Stimulated activated CD8-positive, alpha-beta memory T cell treated with anti-CD3 and anti-CD28 coated beads, Interleukin-4, amount 100 ng/mL, for 4 hours (primary cell): Measurements from ENCODE around the gene GLT1D1.

Experiments used
- DNase-seq, 2 donors: peaks; one replicate each; pipeline ENCODE4 v3.0.0-alpha.2; 2020; ENCODE audit warnings: low read depth in 2 of 2, low spot score in 1 of 2

Gene GLT1D1

DNA sequence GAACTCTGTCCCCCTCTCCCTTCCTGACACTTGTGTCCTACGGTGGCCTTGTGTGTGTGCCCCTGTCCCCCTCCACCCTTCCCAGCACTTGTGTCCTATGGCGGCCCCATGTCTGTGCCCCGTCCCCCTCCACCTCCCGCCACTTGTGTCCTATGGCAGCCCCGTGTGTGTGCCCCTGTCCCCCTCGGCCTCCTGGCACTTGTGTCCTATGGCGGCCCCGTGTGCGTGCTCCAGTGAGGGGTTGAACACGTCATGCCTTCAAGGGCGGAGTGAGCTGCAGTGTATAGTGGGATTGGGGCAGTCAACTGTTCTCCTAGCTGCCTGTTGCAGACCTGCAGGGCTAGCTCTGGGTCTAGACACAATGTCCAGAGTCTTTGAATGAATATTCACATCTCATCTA, 108.7 kb downstream of the GLT1D1 start:
- DNase-seq = no peak

DNA sequence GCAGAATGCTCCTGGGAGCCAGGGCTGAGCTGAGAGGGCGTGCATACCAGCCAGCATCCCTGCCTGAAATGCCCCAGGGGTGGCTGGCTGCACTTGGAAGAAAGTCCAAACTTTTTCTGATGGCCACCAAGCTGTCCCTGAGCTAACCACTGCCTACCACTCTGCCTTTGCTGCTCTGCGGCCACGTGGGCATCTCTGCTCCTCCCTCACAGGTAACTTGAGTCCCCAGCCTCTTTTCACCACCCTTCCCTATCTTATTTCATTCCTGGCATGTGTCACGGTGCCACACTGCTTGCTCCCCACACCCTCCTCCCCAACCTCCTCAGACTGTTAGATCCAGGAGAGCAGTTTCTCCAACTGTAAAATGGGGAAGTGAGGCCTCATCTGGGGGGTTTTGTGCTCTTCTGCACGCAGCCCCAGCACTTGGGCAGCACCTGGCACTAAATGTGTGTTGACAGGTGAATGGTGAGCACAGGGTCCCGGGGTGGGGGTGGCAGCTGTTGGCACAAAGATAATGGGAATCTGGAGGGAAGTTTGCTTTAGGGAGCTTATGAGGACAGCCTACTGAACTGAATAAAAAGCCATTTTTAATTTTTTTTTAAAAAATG, 113.0 kb downstream of the GLT1D1 start:
- DNase-seq = no peak

DNA sequence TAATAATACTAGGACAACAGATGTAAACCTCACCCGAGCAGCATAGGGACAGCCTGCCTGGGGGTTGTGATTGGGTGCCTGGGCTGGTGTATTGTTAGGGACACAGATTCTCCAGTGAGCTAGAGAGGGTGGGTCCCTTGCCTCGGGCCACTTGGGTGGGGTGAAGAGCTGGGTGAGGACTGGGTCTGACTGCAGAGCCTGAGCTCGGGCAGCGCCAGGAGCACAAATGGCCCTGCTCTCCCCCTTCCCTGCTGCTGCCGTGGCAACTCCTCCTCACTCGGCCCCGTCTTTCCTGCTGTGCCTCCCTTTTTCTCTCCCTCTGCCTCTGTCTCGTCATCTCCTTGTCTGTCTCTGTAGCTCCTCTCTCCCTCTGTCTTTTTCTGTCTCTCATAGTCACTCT, 115.4 kb downstream of the GLT1D1 start:
- DNase-seq = no peak

DNA sequence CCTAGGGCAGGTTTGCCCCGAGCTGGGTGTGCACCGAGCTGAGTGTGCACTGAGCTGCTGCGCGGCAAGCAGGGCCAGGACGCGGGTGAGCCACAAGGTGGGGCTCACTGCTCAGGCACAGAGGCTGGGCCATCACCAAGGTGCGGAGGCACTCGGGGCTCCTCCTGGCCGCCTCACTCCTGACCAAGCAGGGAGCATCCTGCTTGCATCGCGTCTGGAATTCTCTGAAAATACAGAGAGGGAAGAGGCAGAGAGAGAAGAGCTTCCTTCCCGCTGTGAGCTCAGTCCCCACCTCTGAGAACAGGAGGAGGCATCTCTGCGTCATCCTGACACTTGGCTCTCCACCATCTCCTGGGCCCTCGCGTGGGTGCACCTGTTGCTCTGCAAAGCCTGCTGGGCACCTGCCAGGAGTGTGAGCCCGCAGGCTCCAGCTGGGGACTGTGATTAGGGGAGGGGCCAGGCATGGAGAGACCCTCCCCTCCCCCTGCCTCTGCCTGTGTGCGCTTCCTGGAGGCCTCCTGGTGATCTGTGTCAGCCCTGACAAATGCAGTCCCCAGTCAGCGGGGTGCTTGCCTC, 116.3 kb downstream of the GLT1D1 start:
- no peak for DNase-seq

DNA sequence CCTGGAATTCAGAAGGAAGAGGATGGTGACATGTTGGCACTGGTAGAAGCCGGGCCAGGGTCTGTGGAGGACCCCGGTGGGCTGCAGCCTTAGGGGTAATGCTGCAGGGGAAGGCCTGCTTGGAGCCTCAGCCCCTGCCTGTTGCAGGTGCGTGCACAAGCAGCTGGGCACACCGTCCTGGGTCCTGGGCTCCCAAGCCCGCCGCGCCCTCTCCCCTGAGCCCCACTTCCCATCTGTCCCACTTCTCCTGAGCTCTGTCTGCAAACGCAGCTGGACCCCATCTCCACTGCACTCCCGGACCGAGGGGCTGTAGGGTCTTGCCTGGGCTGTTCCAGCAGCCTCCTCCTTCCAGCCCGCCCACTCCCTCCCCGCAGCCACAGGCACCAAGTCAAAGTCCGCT, 116.8 kb downstream of the GLT1D1 start:
- DNase-seq = no peak

DNA sequence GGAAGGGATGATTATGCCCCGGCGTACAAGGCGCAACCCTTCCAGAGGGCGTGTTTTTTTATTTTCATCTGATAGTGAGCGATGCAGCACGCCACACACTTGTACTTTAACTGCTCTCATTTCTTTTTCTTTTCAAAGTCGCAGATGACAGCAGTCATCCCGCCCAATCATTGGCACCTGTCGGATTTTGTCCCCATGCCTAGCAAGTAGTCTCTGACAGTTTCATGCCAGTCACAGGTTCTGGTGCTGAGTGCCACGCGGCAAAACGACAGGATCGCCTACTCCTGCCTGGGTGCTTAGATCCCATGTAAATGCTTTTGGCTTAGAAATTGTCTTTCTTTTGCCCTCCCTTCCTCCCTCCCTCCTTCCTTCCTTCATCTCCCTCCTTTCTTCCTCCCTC, 117.7 kb downstream of the GLT1D1 start:
- no peak for DNase-seq

DNA sequence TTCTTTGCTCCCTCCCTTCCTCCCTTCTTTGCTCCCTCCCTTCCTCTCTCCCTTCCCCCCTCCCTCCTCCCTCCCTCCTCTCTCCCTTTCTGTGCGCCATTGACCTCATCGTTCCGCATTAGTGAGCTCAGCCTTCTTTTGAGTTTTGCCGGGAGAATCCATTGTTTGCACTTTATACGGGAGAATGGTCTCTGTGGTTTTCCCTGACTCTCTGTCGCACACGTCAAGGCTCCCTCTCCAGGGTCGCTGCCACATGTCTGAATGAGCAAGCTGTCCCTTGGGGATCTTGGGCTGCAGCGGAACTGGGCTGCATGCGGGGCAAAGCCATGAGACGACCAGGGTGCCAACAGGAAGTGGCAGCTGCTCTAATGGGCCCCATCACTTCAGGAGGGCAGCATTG, 118.5 kb downstream of the GLT1D1 start:
- no peak for DNase-seq

DNA sequence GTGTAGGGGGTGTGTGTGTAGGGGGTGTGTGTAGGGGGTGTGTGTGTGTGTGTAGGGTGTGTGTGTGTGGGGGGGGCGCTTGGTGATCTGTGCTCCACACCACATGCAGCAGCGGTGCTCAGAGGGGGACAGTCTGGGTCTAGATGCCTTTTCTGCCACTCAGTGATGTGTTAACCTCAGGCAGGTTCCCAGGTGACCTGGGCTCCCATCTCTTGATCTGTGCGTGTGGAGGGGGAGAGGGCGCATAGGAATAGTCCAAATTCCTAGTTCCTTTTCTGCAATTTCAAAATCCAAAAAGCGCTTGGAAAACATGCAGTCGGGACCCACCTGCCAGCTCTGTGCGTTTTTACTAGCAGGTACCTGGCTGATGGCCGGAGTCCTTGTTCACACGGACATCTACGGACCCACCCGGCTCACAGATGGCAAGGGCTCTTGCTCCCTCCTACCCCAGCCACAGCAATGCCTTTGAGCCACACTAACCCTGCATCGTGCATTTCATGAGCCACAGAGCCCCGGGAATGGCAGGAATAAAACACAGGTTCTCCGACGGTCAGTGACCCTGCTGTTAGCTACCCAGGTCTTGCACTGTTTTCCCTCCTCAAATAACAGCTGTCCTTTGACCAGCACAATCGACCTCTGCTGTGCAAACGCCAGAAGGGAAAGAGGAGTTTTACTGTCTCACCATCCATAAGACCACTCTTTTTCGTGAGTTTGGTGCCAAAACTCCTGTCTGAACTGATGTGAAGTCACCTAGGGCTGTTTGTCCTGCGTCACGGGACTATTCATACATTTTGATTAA, 120.8 kb downstream of the GLT1D1 start:
- DNase-seq = no peak

DNA sequence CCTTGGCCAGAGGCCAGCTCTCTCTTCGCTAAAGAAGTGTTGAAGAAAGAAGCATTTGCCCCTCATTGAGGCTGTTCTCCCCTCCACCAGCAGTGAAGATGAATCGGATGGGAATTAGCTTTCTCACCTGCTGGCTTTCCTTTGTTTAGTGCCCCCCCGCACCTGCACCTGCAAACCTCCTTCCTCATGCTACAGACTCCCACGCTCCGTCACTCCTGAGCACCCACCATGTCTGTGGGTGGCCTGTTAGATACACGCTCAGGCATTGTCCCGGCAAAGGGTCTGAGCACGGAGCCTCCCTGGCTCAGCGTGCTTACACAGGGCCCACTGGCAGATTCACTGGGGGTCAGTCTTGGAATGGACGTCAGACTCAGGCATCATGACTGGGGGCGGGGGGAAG, 121.6 kb downstream of the GLT1D1 start:
- no peak for DNase-seq

DNA sequence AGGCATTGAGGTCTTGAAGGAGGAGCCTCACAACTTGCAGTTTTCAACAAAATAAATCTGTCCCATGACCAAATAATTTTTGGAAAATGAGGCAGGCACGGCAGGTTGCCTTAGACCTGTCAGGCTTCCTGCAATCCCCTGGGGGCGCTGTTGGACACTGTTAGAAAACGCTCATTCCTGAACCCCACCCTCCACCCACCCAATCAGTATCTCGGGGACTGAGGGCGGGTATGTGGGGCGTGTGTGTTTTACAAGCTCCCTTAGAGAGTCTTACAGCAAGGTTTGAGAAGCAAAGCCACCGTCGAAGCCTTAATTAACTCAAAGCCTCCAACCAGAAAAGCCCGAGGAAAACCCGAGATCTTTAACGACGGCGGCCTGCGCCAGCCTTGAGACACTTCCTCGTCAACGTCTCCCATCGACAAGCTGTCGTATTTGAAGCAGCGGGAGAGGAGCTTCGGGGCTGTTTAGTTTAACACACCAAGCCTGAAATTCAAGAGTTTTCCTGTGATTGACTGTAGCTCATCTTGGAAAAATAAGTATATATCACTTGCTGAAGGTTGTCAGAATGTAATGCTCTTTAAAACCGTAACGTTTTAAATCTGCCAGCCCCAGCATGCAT, 123.0 kb downstream of the GLT1D1 start:
- DNase-seq = no peak

DNA sequence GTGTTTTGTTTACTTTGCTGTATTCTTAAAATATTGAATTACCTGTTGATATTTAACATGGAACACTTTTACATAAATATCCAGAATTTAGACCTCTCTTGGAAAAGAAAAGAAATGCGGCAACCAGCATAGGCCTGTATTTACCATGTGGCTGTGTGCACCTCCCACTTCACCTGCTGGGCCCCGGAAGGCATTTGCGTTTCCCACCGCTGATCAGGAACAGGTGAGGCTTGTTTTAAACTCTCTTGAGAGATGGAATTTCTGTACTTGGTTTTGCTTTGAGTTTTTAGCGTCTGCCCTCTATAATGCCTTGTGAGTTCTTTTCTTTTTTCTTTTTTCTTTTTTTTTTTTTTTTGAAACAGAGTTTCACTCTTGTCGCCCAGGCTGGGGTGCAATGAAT, 124.2 kb downstream of the GLT1D1 start:
- no peak for DNase-seq

DNA sequence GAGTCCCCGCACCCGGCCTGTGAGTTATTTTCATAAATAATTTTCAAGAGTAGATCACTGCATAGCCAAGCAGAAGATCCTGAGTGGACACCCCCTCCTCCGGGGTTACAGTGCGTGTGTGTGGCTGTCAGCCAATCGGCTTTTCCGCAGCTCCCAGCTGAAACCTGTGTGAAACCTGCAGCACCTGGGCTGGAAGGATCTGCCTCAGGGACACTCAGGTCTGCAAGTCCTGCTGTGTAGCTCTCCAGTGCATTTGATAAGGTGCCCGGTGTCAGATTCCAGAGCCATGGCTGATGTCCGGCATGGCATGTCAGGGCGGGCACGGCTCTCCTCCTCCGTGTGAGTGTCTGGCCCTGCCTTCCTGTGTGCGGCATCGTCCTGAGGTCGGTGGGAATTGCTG, 124.8 kb downstream of the GLT1D1 start:
- no peak for DNase-seq

DNA sequence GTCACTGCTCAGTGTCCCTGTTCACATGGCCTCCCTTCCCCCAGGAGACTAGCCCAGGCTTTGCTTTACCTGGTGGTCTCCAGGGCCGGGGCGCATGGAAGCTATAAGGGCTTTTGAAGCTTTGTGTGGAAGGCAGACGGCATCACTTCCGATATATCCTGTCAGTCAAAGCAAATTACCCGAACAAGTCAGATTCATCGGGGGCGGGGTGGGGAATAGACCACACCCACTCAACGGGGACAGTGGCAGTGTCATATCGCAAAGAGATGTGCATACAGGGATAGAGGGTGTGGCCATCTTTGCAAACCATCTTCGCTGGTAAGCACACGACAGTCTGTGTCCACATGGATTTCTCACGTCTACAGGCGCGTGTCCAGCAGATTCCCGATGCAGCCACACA, 127.3 kb downstream of the GLT1D1 start:
- no peak for DNase-seq

DNA sequence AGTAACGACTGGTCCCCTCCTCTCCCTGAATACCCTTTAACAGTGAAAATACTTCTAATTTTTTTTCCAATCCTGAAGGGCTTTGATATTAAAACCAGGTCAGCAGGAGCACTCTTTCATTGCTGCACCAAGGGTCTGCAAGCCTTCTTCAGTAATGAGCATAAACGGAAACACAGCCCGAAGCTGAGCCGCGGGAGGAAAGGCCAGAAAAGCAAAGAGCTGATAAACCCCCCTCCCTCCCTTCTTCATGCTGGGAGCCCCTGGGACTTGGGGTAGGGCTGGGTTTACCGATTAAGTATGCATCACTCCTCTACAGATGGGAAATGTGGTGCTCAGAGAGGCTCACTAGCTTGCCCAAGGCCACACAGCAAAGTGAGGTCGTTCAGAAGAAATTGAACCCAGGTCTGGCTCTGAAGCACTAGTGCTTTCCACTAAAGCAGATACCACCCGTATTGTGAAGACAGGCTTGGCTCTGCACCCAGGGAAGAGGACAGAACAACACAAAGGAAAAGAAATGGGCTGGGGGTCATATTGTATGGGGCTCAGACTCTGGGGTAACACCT, 128.8 kb downstream of the GLT1D1 start:
- DNase-seq = no peak

DNA sequence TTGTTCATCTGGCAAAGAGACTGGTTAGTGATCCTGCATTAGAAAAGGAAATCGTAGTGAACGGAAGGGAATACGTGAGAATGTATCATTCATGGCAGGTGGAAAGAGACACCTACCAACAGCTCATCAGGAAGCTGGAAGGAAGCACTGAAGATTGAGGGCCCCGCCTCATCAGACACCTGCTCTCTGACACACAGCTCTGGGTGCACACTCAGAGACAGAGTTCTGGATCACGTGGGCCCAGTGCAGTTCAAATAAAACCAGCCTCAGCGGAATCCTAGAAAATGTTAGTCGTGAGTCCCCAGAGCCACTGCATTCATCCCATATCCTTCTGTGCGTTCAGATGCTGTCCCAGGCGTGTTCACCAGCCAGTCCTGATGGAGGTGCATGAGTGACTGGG, 129.7 kb downstream of the GLT1D1 start:
- no peak for DNase-seq

DNA sequence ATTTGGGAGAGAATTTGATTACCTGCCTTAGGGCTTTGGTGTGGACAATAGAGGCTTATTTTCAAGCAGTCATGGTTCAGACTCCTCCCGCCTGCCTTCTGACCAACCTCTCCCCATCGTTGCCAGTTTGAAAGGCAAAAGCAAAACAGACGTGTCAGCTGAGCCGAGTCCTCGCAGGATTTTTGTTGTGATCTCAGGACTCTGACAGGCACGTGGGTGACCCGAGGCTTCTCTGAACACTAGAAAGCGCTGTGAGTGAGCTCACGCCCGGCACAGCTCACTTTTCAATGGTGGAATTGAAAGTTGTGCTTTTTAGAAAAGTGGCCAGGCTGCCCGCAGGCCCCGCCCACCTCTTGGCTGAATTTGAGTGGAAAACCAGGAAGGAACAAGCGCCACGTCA, 130.1 kb downstream of the GLT1D1 start:
- no peak for DNase-seq

DNA sequence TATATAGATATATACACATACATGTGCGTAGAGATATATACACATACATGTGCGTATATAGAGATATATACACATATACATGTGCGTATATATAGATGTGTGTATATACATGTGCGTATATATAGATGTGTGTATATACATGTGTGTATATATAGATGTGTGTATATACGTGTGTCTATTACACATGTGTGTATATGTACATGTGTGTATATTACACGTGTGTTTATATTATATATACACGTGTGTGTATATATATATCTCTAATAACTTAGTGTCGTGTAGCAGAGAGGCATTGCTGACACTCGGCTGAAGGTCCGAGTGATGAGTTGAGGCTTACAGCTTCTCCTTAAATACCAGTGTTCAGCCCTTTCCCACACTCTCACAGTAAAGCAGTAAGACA, 133.7 kb downstream of the GLT1D1 start:
- no peak for DNase-seq

DNA sequence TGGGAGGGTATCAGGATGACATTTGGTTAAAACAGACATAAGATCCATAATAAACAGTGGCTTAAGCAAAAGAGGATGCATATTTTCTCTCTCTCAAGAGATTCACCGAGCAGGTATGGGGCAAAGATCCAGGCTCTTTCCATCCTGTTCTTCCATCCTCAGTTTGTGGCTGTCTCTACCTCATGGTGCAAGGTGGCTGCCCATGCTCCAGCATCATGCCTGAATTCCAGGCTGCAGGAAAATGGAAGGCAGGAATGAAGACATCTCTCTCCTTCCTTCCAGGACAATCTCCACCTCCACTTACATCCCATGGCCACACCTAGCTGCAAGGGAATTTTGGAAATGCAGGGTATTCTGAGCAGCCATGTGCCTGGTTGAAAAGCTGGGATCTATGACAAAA, 136.0 kb downstream of the GLT1D1 start:
- DNase-seq = no peak

DNA sequence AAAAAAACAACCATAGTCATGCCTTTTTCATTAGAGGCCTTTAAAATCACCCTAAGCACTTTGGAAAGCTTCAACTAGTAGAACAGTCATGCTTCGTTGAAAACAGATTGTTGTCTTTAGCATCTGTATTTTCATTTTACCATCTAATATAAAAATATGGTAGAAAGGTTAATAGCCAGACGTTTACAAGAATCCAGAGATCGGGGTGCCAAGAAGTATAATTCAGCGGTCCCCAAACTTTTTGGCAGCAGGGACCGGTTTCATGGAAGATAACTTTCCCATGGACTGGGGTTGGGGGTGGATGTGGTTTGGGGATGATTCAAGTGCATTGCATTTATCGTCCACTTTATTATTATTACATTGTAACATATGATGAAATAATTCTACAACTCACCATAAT, 138.4 kb downstream of the GLT1D1 start:
- DNase-seq = no peak

DNA sequence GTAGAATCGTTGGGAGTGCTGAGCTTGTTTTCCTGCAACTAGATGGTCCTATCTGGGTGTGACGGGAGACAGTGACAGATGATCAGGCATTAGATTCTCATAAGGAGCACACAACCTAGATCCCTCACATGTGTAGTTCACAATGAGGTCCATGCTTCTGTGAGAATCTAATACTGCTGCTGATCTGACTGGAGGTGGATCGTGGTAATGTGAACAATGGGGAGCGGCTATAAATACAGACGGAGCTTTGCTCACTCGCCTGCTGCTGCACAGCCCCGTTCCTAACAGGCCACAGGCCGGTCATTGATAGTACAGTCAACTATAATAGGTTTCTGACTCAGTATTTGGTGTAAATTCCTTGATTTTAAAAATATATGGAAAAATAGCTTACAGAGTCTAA, 138.8 kb downstream of the GLT1D1 start:
- DNase-seq = no peak

DNA sequence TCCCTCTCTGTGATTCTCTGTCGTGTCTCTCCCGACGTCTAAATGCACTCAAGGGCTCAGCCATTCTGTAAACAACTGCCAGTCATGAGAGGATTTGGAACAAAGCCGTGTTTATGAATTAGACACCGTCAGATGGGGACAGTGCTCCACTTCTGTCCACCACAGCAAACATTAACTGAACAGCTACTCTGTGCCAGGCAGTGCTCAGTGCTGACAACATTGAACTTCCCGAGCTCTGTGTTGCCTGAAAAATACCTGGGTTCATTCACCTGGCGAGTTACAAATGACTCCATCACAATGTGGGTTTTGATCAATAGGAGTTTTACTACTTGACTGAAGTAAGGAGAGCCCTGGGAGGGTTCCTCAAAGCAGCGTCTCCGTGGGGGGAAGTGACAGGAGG, 139.3 kb downstream of the GLT1D1 start:
- DNase-seq = no peak

DNA sequence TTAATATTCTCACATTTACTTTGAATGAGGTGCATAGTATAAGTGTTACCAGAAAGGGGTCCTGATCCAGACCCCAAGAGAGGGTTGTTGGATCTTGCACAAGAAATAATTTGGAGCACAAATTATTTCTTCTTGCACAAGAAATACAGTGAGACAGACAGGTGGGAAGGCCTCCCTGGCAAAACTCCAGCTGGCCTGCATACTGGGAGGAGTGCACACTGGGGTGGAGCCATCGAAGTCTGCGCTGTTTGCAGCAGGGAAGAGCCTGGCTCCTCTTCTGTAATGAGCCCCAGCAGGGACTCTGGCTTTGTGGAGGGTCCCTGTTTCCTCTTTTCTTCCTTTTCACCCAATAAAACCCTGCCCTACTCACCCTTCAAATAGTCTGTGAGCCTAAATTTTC, 141.6 kb downstream of the GLT1D1 start:
- DNase-seq = no peak
